Measurements from ENCODE around the gene HOXB7.

HOXB7 gene

GRCh38 chr17:48601207-48601538, 9.6 kb downstream of the HOXB7 start:
- H3K9ac ChIP-seq (ENCODE audit: low read depth, low read length) = no peak overlapping the region
- peaks cover 3% of the 10 kb centered on the region; the same call in 1 of the 2 replicates for H3K4me1 ChIP-seq (ENCODE audit: insufficient read depth, low read length)
- no peaks in the 10 kb centered on the region for H3K36me3 ChIP-seq (ENCODE audit: insufficient read depth, low read length)
- H3K9me3 ChIP-seq (ENCODE audit: control insufficient read depth, insufficient read depth, low read length) = no peaks in the 10 kb centered on the region; the same call in 1 of the 2 replicates

DNA sequence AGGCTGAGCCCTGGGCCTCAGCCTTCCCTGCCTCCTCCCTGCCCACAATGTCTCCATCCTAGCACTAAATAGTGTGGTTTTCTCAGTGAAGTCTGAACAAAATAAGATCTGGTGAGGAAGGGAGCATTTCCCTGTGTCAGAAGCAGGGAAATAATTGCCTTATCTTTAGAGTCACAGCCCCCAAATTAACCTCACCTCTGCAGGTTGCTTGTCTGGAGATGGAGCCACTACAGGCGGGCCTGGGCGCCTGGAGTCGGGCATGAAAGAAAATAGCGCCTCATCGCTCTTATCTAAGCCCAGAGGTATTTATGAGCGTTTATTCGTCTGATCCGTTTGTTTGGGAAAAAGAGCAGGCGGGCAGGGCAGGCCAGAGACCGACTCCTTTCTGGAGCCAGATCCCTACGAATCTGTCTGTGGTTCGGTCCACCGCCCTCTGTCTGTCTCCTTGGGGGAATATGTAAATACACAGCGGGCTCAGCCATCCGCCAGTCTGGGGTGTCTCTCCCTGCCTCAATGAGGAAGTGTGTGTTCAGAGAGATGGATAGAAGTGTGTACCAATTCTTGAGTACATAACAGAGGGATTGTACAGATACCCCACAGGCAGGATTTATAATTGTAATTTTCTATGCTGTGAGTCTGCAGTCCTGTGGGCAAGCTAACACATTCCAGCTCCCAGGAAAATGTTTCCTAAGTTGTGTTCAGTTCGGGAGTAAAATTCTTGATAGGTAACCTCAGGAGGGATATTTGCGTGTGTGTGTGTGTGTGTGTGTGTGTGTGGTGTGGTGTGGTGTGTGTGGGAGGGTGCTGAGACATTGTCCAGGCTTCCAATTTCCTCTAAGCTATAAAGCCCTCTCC, 10.3 kb downstream of the HOXB7 start:
- no peak overlapping the region for H3K9ac ChIP-seq (ENCODE audit: low read depth, low read length)
- peaks cover 3% of the 10 kb centered on the region; the same call in 1 of the 2 replicates for H3K4me1 ChIP-seq (ENCODE audit: insufficient read depth, low read length)

GRCh38 chr17:48599354-48599753, 11.5 kb downstream of the HOXB7 start:
- H3K9me3 ChIP-seq (ENCODE audit: control insufficient read depth, insufficient read depth, low read length) = no peaks in the 10 kb centered on the region; the same call in 1 of the 2 replicates
- H3K9ac ChIP-seq (ENCODE audit: low read depth, low read length) = no peak overlapping the region
- peaks cover 10% of the 10 kb centered on the region for H3K4me1 ChIP-seq (ENCODE audit: insufficient read depth, low read length)

More for the DNA sequence above, 10.3 kb downstream of the HOXB7 start:
- H3K36me3 ChIP-seq (ENCODE audit: insufficient read depth, low read length) = no peaks in the 10 kb centered on the region
- H3K9me3 ChIP-seq (ENCODE audit: control insufficient read depth, insufficient read depth, low read length) = no peaks in the 10 kb centered on the region; the same call in 1 of the 2 replicates

GRCh38 chr17:48598736-48599135, 12.1 kb downstream of the HOXB7 start:
- H3K36me3 ChIP-seq (ENCODE audit: insufficient read depth, low read length) = no peaks in the 10 kb centered on the region
- no peak overlapping the region for H3K9ac ChIP-seq (ENCODE audit: low read depth, low read length)
- H3K4me1 ChIP-seq (ENCODE audit: insufficient read depth, low read length) = peaks cover 13% of the 10 kb centered on the region
- H3K9me3 ChIP-seq (ENCODE audit: control insufficient read depth, insufficient read depth, low read length) = no peaks in the 10 kb centered on the region

More at GRCh38 chr17:48599354-48599753, 11.5 kb downstream of the HOXB7 start:
- H3K36me3 ChIP-seq (ENCODE audit: insufficient read depth, low read length) = no peaks in the 10 kb centered on the region

- Histone ChIP-seq H3K4me1 (ENCODE audit: insufficient read depth, low read length) (peaks cover 13% of the 10 kb centered on the region), H3K9me3 (ENCODE audit: control insufficient read depth, insufficient read depth, low read length) (no peaks in the 10 kb centered on the region), H3K9ac (ENCODE audit: low read depth, low read length) (peak overlapping the region; percentile 21; the same call in 1 of the 2 replicates), H3K36me3 (ENCODE audit: insufficient read depth, low read length) (no peaks in the 10 kb centered on the region)
Measured at GRCh38 chr17:48597778-48598631, 12.8 kb downstream of the HOXB7 start.

GRCh38 chr17:48597528-48597777, 13.4 kb downstream of the HOXB7 start:
- peaks cover 18% of the 10 kb centered on the region for H3K4me1 ChIP-seq (ENCODE audit: insufficient read depth, low read length)
- H3K36me3 ChIP-seq (ENCODE audit: insufficient read depth, low read length) = no peaks in the 10 kb centered on the region
- H3K9ac ChIP-seq (ENCODE audit: low read depth, low read length) = peak overlapping the region; percentile 21; the same call in 1 of the 2 replicates
- H3K9me3 ChIP-seq (ENCODE audit: control insufficient read depth, insufficient read depth, low read length) = no peaks in the 10 kb centered on the region

- Histone ChIP-seq H3K9me3 (ENCODE audit: control insufficient read depth, insufficient read depth, low read length) (no peaks in the 10 kb centered on the region), H3K4me1 (ENCODE audit: insufficient read depth, low read length) (peaks cover 18% of the 10 kb centered on the region), H3K9ac (ENCODE audit: low read depth, low read length) (peak overlapping the region; percentile 24; the same call in 1 of the 2 replicates), H3K36me3 (ENCODE audit: insufficient read depth, low read length) (no peaks in the 10 kb centered on the region)
Measured at GRCh38 chr17:48596735-48597527, 13.9 kb downstream of the HOXB7 start.

DNA sequence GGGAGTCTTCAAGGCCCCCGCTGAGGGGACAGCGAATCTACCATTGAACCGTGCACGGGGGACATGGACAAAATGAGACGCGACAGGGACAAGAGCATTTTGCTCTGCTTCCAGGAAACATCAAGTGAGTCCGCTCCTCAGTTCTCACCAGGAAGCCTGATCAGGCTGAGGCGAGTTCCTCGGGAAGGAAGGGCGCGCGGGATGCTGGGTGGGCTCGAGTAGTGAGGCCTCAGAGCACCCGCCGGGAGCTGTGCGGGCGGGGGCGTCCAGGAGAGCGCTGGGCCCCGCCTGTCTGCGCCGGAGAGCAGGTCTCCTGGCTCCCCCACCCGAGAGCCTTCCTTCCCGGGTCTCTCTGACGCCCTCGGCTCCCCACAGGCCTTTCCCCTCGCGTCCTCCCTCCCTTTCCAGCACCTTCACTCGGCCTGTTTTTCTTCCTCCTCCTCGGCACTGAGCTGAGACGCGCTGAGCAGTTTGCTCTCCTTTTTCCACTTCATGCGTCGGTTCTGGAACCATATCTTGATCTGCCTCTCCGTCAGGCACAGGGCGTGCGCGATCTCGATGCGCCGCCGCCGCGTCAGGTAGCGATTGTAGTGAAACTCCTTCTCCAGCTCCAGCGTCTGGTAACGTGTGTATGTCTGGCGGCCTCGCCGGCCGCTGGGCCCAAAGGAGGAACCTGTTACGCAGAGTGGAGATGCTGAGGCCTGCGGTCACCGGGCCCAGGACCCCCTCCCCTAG, 14.7 kb downstream of the HOXB7 start:
- Histone ChIP-seq H3K4me1 (ENCODE audit: insufficient read depth, low read length) (peaks cover 18% of the 10 kb centered on the region), H3K9ac (ENCODE audit: low read depth, low read length) (peak overlapping the region; percentile 24; the same call in 1 of the 2 replicates), H3K9me3 (ENCODE audit: control insufficient read depth, insufficient read depth, low read length) (no peaks in the 10 kb centered on the region), H3K36me3 (ENCODE audit: insufficient read depth, low read length) (no peaks in the 10 kb centered on the region)

DNA sequence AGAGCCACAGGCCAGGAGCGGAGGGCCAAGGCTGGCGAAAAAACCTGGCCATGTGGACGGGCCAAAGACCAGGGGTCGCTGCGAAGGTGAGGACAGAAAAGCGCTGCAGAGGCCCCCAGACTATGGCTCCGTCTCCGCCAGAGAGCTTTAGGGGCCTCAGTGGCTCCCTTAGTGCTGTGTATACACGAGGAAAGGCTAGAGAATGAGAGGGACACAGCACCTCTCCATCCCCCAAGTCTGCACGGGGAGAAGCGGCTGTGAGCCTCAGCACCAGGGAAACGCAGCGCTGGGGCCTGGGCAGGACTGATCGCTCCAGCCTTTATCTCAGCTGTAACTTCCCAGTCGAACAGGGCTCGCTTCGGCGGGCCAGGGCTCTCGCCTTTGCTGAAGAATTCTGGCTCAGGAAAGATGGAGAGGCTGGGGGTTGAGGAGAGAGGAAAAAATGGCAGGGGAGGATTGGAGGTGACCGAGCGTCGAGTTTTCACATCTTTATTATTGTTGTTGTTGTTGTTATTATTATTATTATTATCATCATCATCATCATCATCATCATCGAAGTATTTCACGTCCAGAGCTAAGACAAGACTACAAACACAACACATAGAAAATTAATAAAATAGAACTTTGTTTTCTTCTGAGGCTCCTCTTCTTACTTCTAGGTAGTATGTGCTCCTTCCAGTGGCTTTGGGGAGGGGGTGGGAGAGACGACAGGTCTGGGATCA, 15.4 kb downstream of the HOXB7 start:
- H3K9me3 ChIP-seq (ENCODE audit: control insufficient read depth, insufficient read depth, low read length) = no peaks in the 10 kb centered on the region
- H3K36me3 ChIP-seq (ENCODE audit: insufficient read depth, low read length) = no peaks in the 10 kb centered on the region
- H3K4me1 ChIP-seq (ENCODE audit: insufficient read depth, low read length) = peaks cover 18% of the 10 kb centered on the region
- no peak overlapping the region for H3K9ac ChIP-seq (ENCODE audit: low read depth, low read length)

DNA sequence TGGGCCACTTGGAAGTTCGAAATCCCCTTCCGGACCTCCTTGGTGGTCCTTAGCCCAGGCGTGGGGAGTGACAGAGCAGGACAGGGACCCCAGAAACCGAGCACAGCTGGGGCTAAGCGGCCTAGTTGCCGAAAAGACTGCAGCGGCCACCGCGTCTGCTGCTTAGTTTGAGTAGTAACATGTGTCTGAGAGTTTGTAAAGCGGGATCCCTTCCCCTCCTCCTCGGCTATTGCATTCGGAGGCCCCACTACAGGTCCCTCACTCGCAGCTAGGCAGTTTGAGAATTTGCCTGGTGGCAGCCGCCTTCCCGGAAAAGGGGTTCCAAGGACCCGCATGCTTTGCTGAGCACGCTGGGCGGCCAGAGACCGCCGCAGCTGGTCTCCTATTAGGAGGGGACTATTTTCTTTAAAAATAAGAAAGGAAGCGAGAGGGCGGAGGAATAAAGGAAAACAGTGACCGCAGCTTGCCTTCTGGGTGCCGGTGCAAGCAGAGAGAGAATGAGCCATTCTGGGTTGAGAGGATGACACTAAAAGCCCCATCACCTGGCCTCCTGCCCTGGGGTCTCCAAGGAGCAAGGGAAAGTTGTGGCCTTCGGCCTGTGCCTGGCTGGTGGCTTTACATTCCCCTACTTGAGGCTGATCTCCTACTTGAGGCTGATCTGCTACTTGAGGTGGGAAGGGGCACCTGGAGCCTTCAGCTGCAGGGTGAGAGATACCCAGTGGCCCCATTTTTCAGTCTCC, 16.1 kb downstream of the HOXB7 start:
- peaks cover 18% of the 10 kb centered on the region for H3K4me1 ChIP-seq (ENCODE audit: insufficient read depth, low read length)
- peak overlapping the region; percentile 23; the same call in 1 of the 2 replicates for H3K9ac ChIP-seq (ENCODE audit: low read depth, low read length)
- H3K9me3 ChIP-seq (ENCODE audit: control insufficient read depth, insufficient read depth, low read length) = no peaks in the 10 kb centered on the region
- no peaks in the 10 kb centered on the region for H3K36me3 ChIP-seq (ENCODE audit: insufficient read depth, low read length)

- H3K9ac ChIP-seq (ENCODE audit: low read depth, low read length) = peak overlapping the region; percentile 23; the same call in 1 of the 2 replicates
Measured at GRCh38 chr17:48593840-48594537, 16.8 kb downstream of the HOXB7 start.

GRCh38 chr17:48593126-48593829, 17.5 kb downstream of the HOXB7 start, which contains the start of gene HOXB5:
Gene HOXB5 (minus strand): TSS chr17:48593779. CDS start chr17:48593682, 97 bp downstream.
- Histone ChIP-seq H3K36me3 (ENCODE audit: insufficient read depth, low read length) (no peaks in the 10 kb centered on the region), H3K9ac (ENCODE audit: low read depth, low read length) (peak within 1 kb of the TSS; percentile 23; the same call in 1 of the 2 replicates), H3K4me1 (ENCODE audit: insufficient read depth, low read length) (peaks cover 18% of the 10 kb centered on the region), H3K9me3 (ENCODE audit: control insufficient read depth, insufficient read depth, low read length) (no peaks in the 10 kb centered on the region)

More at GRCh38 chr17:48593840-48594537, 16.8 kb downstream of the HOXB7 start:
- Histone ChIP-seq H3K36me3 (ENCODE audit: insufficient read depth, low read length) (no peaks in the 10 kb centered on the region), H3K9me3 (ENCODE audit: control insufficient read depth, insufficient read depth, low read length) (no peaks in the 10 kb centered on the region), H3K4me1 (ENCODE audit: insufficient read depth, low read length) (peaks cover 18% of the 10 kb centered on the region)

Measured in ES-I3 (cell line).